ENCODE data around the gene KBTBD4.
"Not testable (repeated sequence)": the region's sequence is repeated elsewhere in the genome, so short reads cannot be mapped to it uniquely, and the experiment has no call there.

The KBTBD4 gene

GRCh38 chr11:47589977-47590861 lies 11.4 kb upstream of the KBTBD4 start:
- DNase-seq (ENCODE audit: low spot score): no peak

- no peak for DNase-seq (ENCODE audit: low spot score)
These were observed 10.8 kb upstream of the KBTBD4 start for GRCh38 chr11:47589584-47589976.

GRCh38 chr11:47589118-47589517 lies 10.3 kb upstream of the KBTBD4 start:
- no peak for DNase-seq (ENCODE audit: low spot score)

- no peak for DNase-seq (ENCODE audit: low spot score)
These were observed 9.1 kb upstream of the KBTBD4 start for GRCh38 chr11:47587723-47588326.

- no peak for DNase-seq (ENCODE audit: low spot score)
These were observed 8.4 kb upstream of the KBTBD4 start for GRCh38 chr11:47587039-47587716.

- no peak for DNase-seq (ENCODE audit: low spot score)
These were observed 7.5 kb upstream of the KBTBD4 start, which contains the start of gene FAM180B for GRCh38 chr11:47586098-47586855. Gene FAM180B, plus strand, starts transcription at chr11:47586678. Its CDS starts 91 bp downstream, at chr11:47586769.

GRCh38 chr11:47583844-47584243 lies 5.1 kb upstream of the KBTBD4 start:
- no peak for DNase-seq (ENCODE audit: low spot score)

- DNase-seq (ENCODE audit: low spot score): no peak
These were observed 1.2 kb downstream of the KBTBD4 start for GRCh38 chr11:47577460-47578041.

- no peak for DNase-seq (ENCODE audit: low spot score)
These were observed 5.4 kb downstream of the KBTBD4 start for GRCh38 chr11:47573321-47573720.

- no peak for DNase-seq (ENCODE audit: low spot score)
These were observed 6.0 kb downstream of the KBTBD4 start for GRCh38 chr11:47572715-47573255.

GRCh38 chr11:47571895-47572294 lies 6.9 kb downstream of the KBTBD4 start:
- DNase-seq (ENCODE audit: low spot score): no peak

- no peak for DNase-seq (ENCODE audit: low spot score)
These were observed 7.4 kb downstream of the KBTBD4 start for GRCh38 chr11:47571357-47571729.

- DNase-seq (ENCODE audit: low spot score): no peak
These were observed 8.0 kb downstream of the KBTBD4 start for GRCh38 chr11:47570651-47571356.

GRCh38 chr11:47569646-47570045 lies 9.1 kb downstream of the KBTBD4 start:
- no peak for DNase-seq (ENCODE audit: low spot score)

GRCh38 chr11:47566149-47566698 lies 12.5 kb downstream of the KBTBD4 start:
- DNase-seq (ENCODE audit: low spot score): no peak

GRCh38 chr11:47565340-47566148 lies 13.2 kb downstream of the KBTBD4 start, which contains the start of gene PTPMT1:
Gene PTPMT1, plus strand, starts transcription at chr11:47565599. Its CDS starts 24 bp downstream, at chr11:47565623.
- DNase-seq (ENCODE audit: low spot score): peak; percentile 75

- DNase-seq (ENCODE audit: low spot score): peak; percentile 34
These were observed 13.8 kb downstream of the KBTBD4 start for GRCh38 chr11:47564933-47565339.

GRCh38 chr11:47564366-47564765 lies 14.4 kb downstream of the KBTBD4 start:
- not testable (repeated sequence) for DNase-seq (ENCODE audit: low spot score)

- not testable (repeated sequence) for DNase-seq (ENCODE audit: low spot score)
These were observed 16.4 kb downstream of the KBTBD4 start for GRCh38 chr11:47562393-47562792.
